H1 (cell line): ENCODE measurements around the gene PGF. TPM values are rescaled to one million over a fixed set of nuclear protein-coding genes. Genes with fewer than 3 reads are reported as not detected.

Source experiments
- CTCF ChIA-PET: fragments of 300-600 bp; sonication (Branson Sonifier 250); formaldehyde crosslinking; loops from one replicate; lab custom pipeline; 2021; ENCODE audit not compliant: partially characterized antibody; lab: Charles Lee
- POLR2A ChIA-PET: fragments of 300-600 bp; sonication (Branson Sonifier 250); formaldehyde crosslinking; loops from one replicate; lab custom pipeline; 2021; ENCODE audit warnings: inconsistent platforms; ENCODE audit not compliant: partially characterized antibody; lab: Charles Lee
- DNase-seq, 2 experiments: peaks; one replicate each; pipeline versions ENCODE4 v3.0.0 to v3.0.0-alpha.2; 2010 to 2022; ENCODE audit warnings: low spot score in 2 of 2, low read depth in 1 of 2, mixed read lengths in 1 of 2
- FAIRE-seq: peaks from 2 replicates; lab custom pipeline; 2011; peaks lifted over from hg19 to GRCh38; lab: Jason Lieb, UNC
- H2AFZ ChIP-seq: 2 replicates; pipeline ENCODE4 v1.8.1; 2012; ENCODE audit warnings: low read length, inconsistent platforms
- H2AK5ac ChIP-seq: 2 replicates; pipeline ENCODE4 v1.6.1; 2013; ENCODE audit warnings: low read depth, low read length
- H2BK120ac ChIP-seq: replicated peaks from 2 replicates; pipeline ENCODE3; 2013; ENCODE audit warnings: low read depth, low read length, inconsistent platforms
- H2BK12ac ChIP-seq: 2 replicates; pipeline ENCODE4 v1.6.1; 2013; ENCODE audit warnings: low read depth, low read length
- H2BK15ac ChIP-seq: 2 replicates; pipeline ENCODE4 v1.6.1; 2013; ENCODE audit warnings: low read length
- H2BK20ac ChIP-seq: 2 replicates; pipeline ENCODE4 v1.6.1; 2013; ENCODE audit warnings: low read length
- H2BK5ac ChIP-seq: 2 replicates; pipeline ENCODE4 v1.6.1; 2013; ENCODE audit warnings: low read depth, low read length
- H3K14ac ChIP-seq: 2 replicates; pipeline ENCODE4 v1.6.1; 2013; ENCODE audit warnings: inconsistent platforms; ENCODE audit not compliant: insufficient read length
- H3K18ac ChIP-seq: 2 replicates; pipeline ENCODE4 v1.6.1; 2013; ENCODE audit warnings: low read length; ENCODE audit errors: extremely low read depth
- H3K23ac ChIP-seq: 2 replicates; pipeline ENCODE4 v1.6.1; 2013; ENCODE audit warnings: inconsistent platforms; ENCODE audit not compliant: insufficient read length
- H3K23me2 ChIP-seq: 2 replicates; pipeline ENCODE4 v1.6.1; 2013; ENCODE audit warnings: low read depth, low read length
- H3K27ac ChIP-seq: 2 replicates; pipeline ENCODE4 v1.6.1; 2011; ENCODE audit warnings: low read depth, low read length, inconsistent platforms
- H3K27me3 ChIP-seq, 4 experiments: replicated peaks in 1 of 4; 1 replicate in 1 of 4; 2 replicates in 3 of 4; pipeline versions ENCODE4 v1.6.1 to v1.8.1; 2011 to 2013; ENCODE audit warnings: low read length in 3 of 4, mild to moderate bottlenecking in 3 of 4, inconsistent platforms in 2 of 4, mixed read lengths in 2 of 4, moderate library complexity in 1 of 4; ENCODE audit not compliant: control insufficient read depth in 3 of 4, insufficient read depth in 3 of 4; ENCODE audit errors: extremely low read depth in 1 of 4
- H3K36me3 ChIP-seq, 4 experiments: 2 replicates each; pipeline versions ENCODE4 v1.6.1 to v1.8.1; 2011 to 2013; ENCODE audit warnings: mild to moderate bottlenecking in 4 of 4, low read length in 3 of 4, moderate library complexity in 2 of 4, control low read depth in 1 of 4, inconsistent platforms in 1 of 4; ENCODE audit not compliant: insufficient read depth in 4 of 4, control insufficient read depth in 2 of 4
- H3K4ac ChIP-seq: replicated peaks from 2 replicates; pipeline ENCODE3; 2013; ENCODE audit warnings: low read length, low read depth, mixed read lengths, inconsistent platforms; ENCODE audit not compliant: insufficient read length
- H3K4me1 ChIP-seq, 4 experiments: replicated peaks in 1 of 4; 1 replicate in 1 of 4; 2 replicates in 3 of 4; pipeline versions ENCODE4 v1.6.1 to v1.8.1; 2011 to 2013; ENCODE audit warnings: low read length in 3 of 4, inconsistent platforms in 2 of 4, mixed read lengths in 1 of 4; ENCODE audit not compliant: insufficient read depth in 4 of 4, control insufficient read depth in 3 of 4
- H3K4me2 ChIP-seq, 2 experiments: 2 replicates each; pipeline versions ENCODE4 v1.6.1 to v1.8.1; 2011 to 2013; ENCODE audit warnings: low read depth in 2 of 2, low read length in 2 of 2, control low read depth in 1 of 2, inconsistent platforms in 1 of 2, mild to moderate bottlenecking in 1 of 2; ENCODE audit not compliant: insufficient read depth in 1 of 2
- H3K4me3 ChIP-seq, 4 experiments: fragments of 200-600, 300-600 bp in 1 of 4; sonication (generic), shearing (Covaris generic), sonication (Bioruptor Twin) in 1 of 4; 2 replicates each; pipeline versions ENCODE4 v1.5.1 to v1.8.1; 2011 to 2016; ENCODE audit warnings: low read length in 4 of 4, low read depth in 3 of 4, control low read depth in 2 of 4, inconsistent platforms in 2 of 4, mild to moderate bottlenecking in 2 of 4, mixed read lengths in 1 of 4, moderate library complexity in 1 of 4; ENCODE audit not compliant: insufficient read depth in 2 of 4; ENCODE audit errors: extremely low read depth in 1 of 4
- H3K56ac ChIP-seq: replicated peaks from 2 replicates; pipeline ENCODE3; 2013; ENCODE audit warnings: low read depth, mild to moderate bottlenecking, mixed read lengths, low read length, inconsistent platforms; ENCODE audit not compliant: insufficient read length
- H3K79me1 ChIP-seq: 2 replicates; pipeline ENCODE4 v1.6.1; 2013; ENCODE audit warnings: low read depth, low read length, control low read depth
- H3K79me2 ChIP-seq, 2 experiments: 2 replicates each; pipeline versions ENCODE4 v1.6.1 to v1.8.1; 2012 to 2013; ENCODE audit warnings: low read length in 2 of 2, mild to moderate bottlenecking in 2 of 2, inconsistent platforms in 1 of 2; ENCODE audit not compliant: insufficient read depth in 2 of 2, control insufficient read depth in 1 of 2
- H3K9ac ChIP-seq, 4 experiments: replicated peaks in 1 of 4; 1 replicate in 1 of 4; 2 replicates in 3 of 4; pipeline versions ENCODE4 v1.6.1 to v1.8.1; 2011 to 2013; ENCODE audit warnings: low read depth in 3 of 4, low read length in 3 of 4, control low read depth in 2 of 4, mild to moderate bottlenecking in 2 of 4, moderate library complexity in 2 of 4, inconsistent platforms in 1 of 4; ENCODE audit errors: extremely low read depth in 1 of 4
- H3K9me3 ChIP-seq, 2 experiments: 2 replicates each; pipeline versions ENCODE4 v1.6.1 to v1.8.1; 2012 to 2013; ENCODE audit warnings: mild to moderate bottlenecking in 2 of 2, moderate library complexity in 2 of 2, control low read depth in 1 of 2, inconsistent platforms in 1 of 2, low read depth in 1 of 2, low read length in 1 of 2, mixed read lengths in 1 of 2; ENCODE audit not compliant: insufficient read depth in 2 of 2
- H4K20me1 ChIP-seq, 2 experiments: replicated peaks in 1 of 2; 2 replicates each; pipeline versions ENCODE3 to v1.8.1; 2011 to 2013; ENCODE audit warnings: inconsistent platforms in 2 of 2, low read length in 2 of 2, mild to moderate bottlenecking in 1 of 2; ENCODE audit not compliant: insufficient read depth in 2 of 2, control insufficient read depth in 1 of 2
- H4K5ac ChIP-seq: 2 replicates; pipeline ENCODE4 v1.6.1; 2013; ENCODE audit warnings: low read length, low read depth, mixed read lengths, inconsistent platforms; ENCODE audit not compliant: insufficient read length
- H4K8ac ChIP-seq: 2 replicates; pipeline ENCODE4 v1.8.0; 2013; ENCODE audit warnings: mild to moderate bottlenecking, moderate library complexity, low read length, inconsistent platforms; ENCODE audit not compliant: insufficient read depth; ENCODE audit errors: extremely low read depth
- H4K91ac ChIP-seq: replicated peaks from 2 replicates; pipeline ENCODE3; 2013; ENCODE audit warnings: low read length, mixed read lengths, inconsistent platforms; ENCODE audit not compliant: insufficient read length
- E2F6 ChIP-seq: IDR thresholded peaks from 2 replicates; pipeline ENCODE4 v1.6.1; 2012; ENCODE audit warnings: inconsistent platforms
- EP300 ChIP-seq, 2 experiments: IDR thresholded peaks; 1 replicate in 1 of 2; 2 replicates in 1 of 2; pipeline ENCODE4 v1.6.1; 2011 to 2012; ENCODE audit warnings: low read depth in 2 of 2, low read length in 2 of 2, mild to moderate bottlenecking in 2 of 2, borderline replicate concordance in 1 of 2, inconsistent platforms in 1 of 2, moderate library complexity in 1 of 2
- RNF2 ChIP-seq: fragments of 200-900, 300-1000 bp; sonication (generic); IDR thresholded peaks from 2 replicates; pipeline ENCODE4 v1.7.1; 2016; ENCODE audit warnings: borderline replicate concordance, low read depth, mild to moderate bottlenecking, antibody characterized with exemption, low read length; ENCODE audit not compliant: poor library complexity, severe bottlenecking; ENCODE audit errors: missing control alignments
- RXRA ChIP-seq: IDR thresholded peaks from 2 replicates; pipeline ENCODE4 v1.6.1; 2011; ENCODE audit warnings: low read depth, mild to moderate bottlenecking, low read length, moderate library complexity; ENCODE audit not compliant: insufficient read depth
- SRF ChIP-seq: IDR thresholded peaks from 2 replicates; pipeline ENCODE4 v1.6.1; 2011; ENCODE audit warnings: mild to moderate bottlenecking, low read depth, low read length, moderate library complexity
- SUZ12 ChIP-seq: fragments of 200-600 bp; sonication (generic); IDR thresholded peaks from 2 replicates; pipeline ENCODE4 v1.6.1; 2012; ENCODE audit warnings: mild to moderate bottlenecking, inconsistent platforms, low read length, moderate library complexity, mixed read lengths
- TCF12 ChIP-seq: IDR thresholded peaks from 2 replicates; pipeline ENCODE4 v1.6.1; 2011; ENCODE audit warnings: low read depth, mild to moderate bottlenecking, low read length
- WGBS, 2 experiments: shearing (Covaris generic) in 1 of 2; methylation state at CpG; one replicate each; pipeline versions ENCODE4 v1.1.6 to v1.1.7; 2013 to 2015; ENCODE audit warnings: low lambda C conversion rate in 2 of 2, mixed read lengths in 2 of 2, inconsistent platforms in 1 of 2, low coverage in 1 of 2, missing lambda C conversion rate in 1 of 2; ENCODE audit not compliant: insufficient replicate concordance in 2 of 2, insufficient coverage in 1 of 2, insufficient read length in 1 of 2; ENCODE audit errors: extremely low coverage in 1 of 2, missing lambda C conversion rate in 1 of 2; 5-methylcytosine and 5-hydroxymethylcytosine counted together
- polyA plus RNA-seq, 7 experiments: library from polyadenylated mRNA; depleted of rRNA in 3 of 7; stranded (reverse) in 5 of 7; unstranded in 2 of 7; fragments of >200 nt in 5 of 7; fragments of 200-250 nt in 2 of 7; gene quantifications; 1 replicate in 5 of 7; 2 replicates in 1 of 7; 4 replicates in 1 of 7; pipeline versions ENCODE4 v1.2.1 to v1.2.3, GENCODE V29; 2011 to 2013; ENCODE audit warnings: missing spikeins in 2 of 7, mixed read lengths in 2 of 7
- total RNA-seq: library from RNA; stranded (reverse); fragmentation: NEBNext Ultra II Directional; extraction: Animal tissue kit (Norgen Biotek cat#: 25700); gene quantifications from 2 replicates; pipeline ENCODE4 v1.2.1, GENCODE V29; 2021

The PGF gene
- total and polyA plus RNA-seq, 2 of the 8 experiments (the other 6 are each of a cell fraction or from before 2014, with no cell fraction given), result 2.1 to 4.1 TPM

GRCh38 chr14:74915826-74916225 lies 39.6 kb downstream of the PGF start:
- no peaks in the 10 kb centered on the region for H3K79me1 ChIP-seq
- no peak for DNase-seq
- no peak overlapping the region for H3K4me2 ChIP-seq
- H3K23ac ChIP-seq, result no peak overlapping the region
- no peak overlapping the region for H3K4me3 ChIP-seq
- H2BK12ac ChIP-seq, result no peak overlapping the region
- H2AFZ ChIP-seq, result no peak overlapping the region
- H3K14ac ChIP-seq, result no peak overlapping the region
- no peak overlapping the region for H2BK15ac ChIP-seq
- no peaks in the 10 kb centered on the region for H3K9me3 ChIP-seq
- no peaks in the 10 kb centered on the region for H4K20me1 ChIP-seq
- peaks cover 0 to 3% (median 0%) of the 10 kb centered on the region in 4 experiments; a peak in 3 of 8 replicates for H3K36me3 ChIP-seq
- H2BK5ac ChIP-seq, result no peak overlapping the region; the same call in 1 of the 2 replicates
- no peaks in the 10 kb centered on the region; a peak in 1 of 7 replicates for H3K4me1 ChIP-seq
- H3K9ac ChIP-seq, result no peak overlapping the region
- no peak for FAIRE-seq
- no peak overlapping the region for H4K5ac ChIP-seq
- CTCF ChIA-PET, result interaction anchor here (1.1 to 2.8 kb wide), 3 partner anchors 10 to 173 kb away, joined by 5 to 16 read pairs (median 7); no protein-coding TSS in a partner anchor
- no peak overlapping the region for H3K4ac ChIP-seq
- H4K91ac ChIP-seq, result no peak overlapping the region
- no peak overlapping the region for H4K8ac ChIP-seq
- H2BK20ac ChIP-seq, result no peak overlapping the region
- POLR2A ChIA-PET, result interaction anchor here (2.7 kb wide), 1 partner anchor 10 kb away, joined by 11 read pairs; no protein-coding TSS in a partner anchor
- no peak overlapping the region for H3K27ac ChIP-seq
- no peak overlapping the region for H2AK5ac ChIP-seq
- 78% methylated on average over 7 of the region's 7 CpGs; no CpG with 5 or more reads in 1 of the 2 experiments for WGBS, 2 experiments
- no peaks in the 10 kb centered on the region for H3K79me2 ChIP-seq
- no peak overlapping the region for H2BK120ac ChIP-seq
- H3K18ac ChIP-seq, result no peak overlapping the region
- TF ChIP-seq RXRA, result no peak
- no peak for TF ChIP-seq EP300 (IDR thresholded peaks at IDR 0.05; ENCODE audit: borderline replicate concordance in 1 of 2, low read depth in 2 of 2, low read length in 2 of 2)
- TF ChIP-seq E2F6, result no peak
- no peak for TF ChIP-seq RNF2
- TF ChIP-seq TCF12, result no peak
- no peak for TF ChIP-seq SUZ12
- no peak for TF ChIP-seq SRF
- no peaks in the 10 kb centered on the region for H3K23me2 ChIP-seq
- no peaks in the 10 kb centered on the region for H3K27me3 ChIP-seq
- no peak overlapping the region for H3K56ac ChIP-seq
